HEK293T (cell line): Measurements from ENCODE around the gene TPP1.

Experiments used
- BHLHE40 ChIP-seq: fragments of 450-650 bp; IDR thresholded peaks from 2 replicates; pipeline ENCODE4 v1.6.1; 2016; ENCODE audit warnings: mild to moderate bottlenecking, moderate library complexity, borderline replicate concordance
- CTBP1 ChIP-seq: fragments of 450-650 bp; IDR thresholded peaks from 2 replicates; pipeline ENCODE4 v1.6.1; 2016; ENCODE audit warnings: borderline replicate concordance
- FOXA1 ChIP-seq: fragments of 450-650 bp; IDR thresholded peaks from 2 replicates; pipeline ENCODE4 v1.6.1; 2016; ENCODE audit warnings: mild to moderate bottlenecking
- FOXK2 ChIP-seq: fragments of 450-650 bp; IDR thresholded peaks from 2 replicates; pipeline ENCODE4 v1.6.1; 2016; ENCODE audit warnings: mild to moderate bottlenecking
- FOXM1 ChIP-seq: fragments of 450-650 bp; IDR thresholded peaks from 2 replicates; pipeline ENCODE4 v1.6.1; 2017; ENCODE audit warnings: mild to moderate bottlenecking, borderline replicate concordance
- HDGF ChIP-seq: fragments of 450-650 bp; IDR thresholded peaks from 2 replicates; pipeline ENCODE4 v1.6.1; 2017; ENCODE audit warnings: antibody characterized with exemption, borderline replicate concordance
- L3MBTL2 ChIP-seq: fragments of 450-650 bp; conservative IDR thresholded peaks from 2 replicates; pipeline ENCODE4 v1.6.1; 2016; ENCODE audit warnings: mild to moderate bottlenecking
- LEF1 ChIP-seq: fragments of 450-650 bp; IDR thresholded peaks from 2 replicates; pipeline ENCODE4 v1.6.1; 2017; ENCODE audit warnings: mild to moderate bottlenecking, borderline replicate concordance
- NFRKB ChIP-seq: fragments of 450-650 bp; IDR thresholded peaks from 2 replicates; pipeline ENCODE4 v1.6.1; 2016; ENCODE audit warnings: mild to moderate bottlenecking, moderate library complexity
- PKNOX1 ChIP-seq: fragments of 450-650 bp; IDR thresholded peaks from 2 replicates; pipeline ENCODE4 v1.6.1; 2016
- SP1 ChIP-seq: fragments of 450-650 bp; IDR thresholded peaks from 2 replicates; pipeline ENCODE4 v1.6.1; 2017
- SUZ12 ChIP-seq: fragments of 450-650 bp; IDR thresholded peaks from 2 replicates; pipeline ENCODE4 v1.6.1; 2016; ENCODE audit warnings: mild to moderate bottlenecking
- TARDBP ChIP-seq: fragments of 450-650 bp; IDR thresholded peaks from 2 replicates; pipeline ENCODE4 v1.6.1; 2016
- ZNF384 ChIP-seq: fragments of 450-650 bp; IDR thresholded peaks from 2 replicates; pipeline ENCODE4 v1.6.1; 2016

GRCh38 chr11:6650980-6651379 lies 31.8 kb upstream of the TPP1 start:
- TF ChIP-seq TARDBP, result no peak
- TF ChIP-seq FOXK2, result no peak
- TF ChIP-seq CTBP1, result no peak
- TF ChIP-seq FOXM1, result no peak
- TF ChIP-seq SUZ12, result no peak
- no peak for TF ChIP-seq SP1
- no peak for TF ChIP-seq BHLHE40
- no peak for TF ChIP-seq HDGF
- no peak for TF ChIP-seq ZNF384
- TF ChIP-seq FOXA1, result no peak
- TF ChIP-seq LEF1, result no peak
- no peak for TF ChIP-seq PKNOX1
- TF ChIP-seq NFRKB, result no peak
- no peak for TF ChIP-seq L3MBTL2
